Neural crest cell (in vitro differentiated cells): Measurements from ENCODE around the gene UNC79. TPM values are rescaled to one million over a fixed set of nuclear protein-coding genes. Genes with fewer than 3 reads are reported as not detected.

Source experiments
- DNase-seq: peaks from one replicate; pipeline ENCODE4 v3.0.0; 2021; ENCODE audit warnings: low read depth, mixed read lengths, low spot score
- H3K27ac Mint-ChIP-seq: one replicate; pipeline ENCODE4 v1.8.0; 2021; ENCODE audit warnings: mild to moderate bottlenecking, mixed read lengths; ENCODE audit not compliant: unreplicated experiment
- H3K27me3 Mint-ChIP-seq: 2 replicates; pipeline ENCODE4 v1.8.0; 2021; ENCODE audit warnings: low read depth, mild to moderate bottlenecking, mixed read lengths
- H3K36me3 Mint-ChIP-seq: 2 replicates; pipeline ENCODE4 v1.8.0; 2021; ENCODE audit warnings: low read depth, mild to moderate bottlenecking, mixed read lengths
- H3K4me1 Mint-ChIP-seq: 2 replicates; pipeline ENCODE4 v1.8.0; 2021; ENCODE audit warnings: mixed read lengths
- H3K4me3 Mint-ChIP-seq: one replicate; pipeline ENCODE4 v1.8.0; 2021; ENCODE audit warnings: mild to moderate bottlenecking, mixed read lengths
- H3K9me3 Mint-ChIP-seq: 2 replicates; pipeline ENCODE4 v1.8.0; 2021; ENCODE audit warnings: mixed read lengths
- total RNA-seq: library from RNA; stranded (reverse); gene quantifications from 2 replicates; pipeline ENCODE4 v1.2.1, GENCODE V29; 2021
- TF ChIP-seq, protein P1 (sequence below): fragments of 200-600 bp; sonication (generic); conservative IDR thresholded peaks from 2 replicates; pipeline ENCODE4 v1.5.0; 2021; ENCODE audit warnings: antibody characterized with exemption, mild to moderate bottlenecking

The UNC79 gene
- total RNA-seq, 1 donor from 2014 or later, result 2.2 TPM

DNA sequence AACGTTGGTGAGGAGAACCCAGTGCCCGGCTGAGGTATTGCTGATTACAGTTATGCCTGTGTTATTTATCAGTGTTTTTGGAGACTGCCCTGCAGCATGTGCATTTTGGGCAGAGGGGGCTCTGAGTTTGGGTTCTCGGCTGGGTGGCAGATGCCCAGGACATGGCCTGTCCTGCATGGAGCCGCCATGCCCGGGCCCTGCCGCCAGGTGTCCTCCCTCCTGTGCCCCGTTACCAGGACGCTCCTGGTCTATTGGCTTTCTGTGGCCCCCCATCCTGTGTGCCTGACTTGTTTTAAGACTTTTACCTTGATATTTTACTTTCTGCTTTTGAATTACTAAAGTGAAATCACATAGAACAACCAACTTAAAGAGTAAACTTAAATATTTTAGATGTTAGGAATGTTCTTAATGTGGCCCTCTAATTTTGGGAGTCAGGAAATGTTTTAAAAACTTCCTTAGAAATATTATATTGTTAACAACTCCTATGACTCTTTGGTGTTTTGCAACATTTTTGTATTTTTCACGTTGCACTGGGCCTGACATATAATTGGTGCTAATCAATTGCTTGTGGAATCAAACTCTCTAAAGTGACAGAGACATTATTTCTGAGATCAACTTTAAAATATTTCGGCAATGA is 305.8 kb downstream of the UNC79 start:
- no peaks in the 10 kb centered on the region for H3K36me3 Mint-ChIP-seq
- no peak for DNase-seq
- H3K4me1 Mint-ChIP-seq, result peaks cover 3% of the 10 kb centered on the region
- H3K4me3 Mint-ChIP-seq, result no peak overlapping the region
- H3K27ac Mint-ChIP-seq, result no peak overlapping the region
- no peaks in the 10 kb centered on the region for H3K9me3 Mint-ChIP-seq
- TF ChIP-seq, protein P1, sequence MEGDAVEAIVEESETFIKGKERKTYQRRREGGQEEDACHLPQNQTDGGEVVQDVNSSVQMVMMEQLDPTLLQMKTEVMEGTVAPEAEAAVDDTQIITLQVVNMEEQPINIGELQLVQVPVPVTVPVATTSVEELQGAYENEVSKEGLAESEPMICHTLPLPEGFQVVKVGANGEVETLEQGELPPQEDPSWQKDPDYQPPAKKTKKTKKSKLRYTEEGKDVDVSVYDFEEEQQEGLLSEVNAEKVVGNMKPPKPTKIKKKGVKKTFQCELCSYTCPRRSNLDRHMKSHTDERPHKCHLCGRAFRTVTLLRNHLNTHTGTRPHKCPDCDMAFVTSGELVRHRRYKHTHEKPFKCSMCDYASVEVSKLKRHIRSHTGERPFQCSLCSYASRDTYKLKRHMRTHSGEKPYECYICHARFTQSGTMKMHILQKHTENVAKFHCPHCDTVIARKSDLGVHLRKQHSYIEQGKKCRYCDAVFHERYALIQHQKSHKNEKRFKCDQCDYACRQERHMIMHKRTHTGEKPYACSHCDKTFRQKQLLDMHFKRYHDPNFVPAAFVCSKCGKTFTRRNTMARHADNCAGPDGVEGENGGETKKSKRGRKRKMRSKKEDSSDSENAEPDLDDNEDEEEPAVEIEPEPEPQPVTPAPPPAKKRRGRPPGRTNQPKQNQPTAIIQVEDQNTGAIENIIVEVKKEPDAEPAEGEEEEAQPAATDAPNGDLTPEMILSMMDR, result peak; percentile 49
- no peaks in the 10 kb centered on the region for H3K27me3 Mint-ChIP-seq

DNA sequence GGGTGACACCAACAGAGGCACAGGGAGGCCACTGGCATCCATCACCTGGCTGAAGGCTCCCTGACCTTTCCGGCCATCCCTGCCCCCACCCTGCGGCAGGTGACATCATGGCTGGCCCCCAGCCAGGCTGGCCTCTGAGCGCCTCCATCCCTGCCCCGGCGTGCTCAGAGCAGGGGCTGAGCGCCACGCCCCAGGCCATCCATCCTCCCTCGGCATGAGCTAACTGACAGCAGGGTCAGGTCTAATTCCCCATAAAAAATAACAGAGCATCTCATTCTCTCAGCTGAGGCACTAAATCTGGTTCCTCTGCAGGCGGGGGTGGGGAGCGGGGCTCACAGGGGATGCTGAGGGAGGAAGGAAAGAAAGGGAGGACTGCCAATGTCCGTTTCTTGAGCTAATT is 306.9 kb downstream of the UNC79 start:
- Mint-ChIP-seq H3K27me3 (no peaks in the 10 kb centered on the region), H3K9me3 (no peaks in the 10 kb centered on the region), H3K4me1 (peaks cover 5% of the 10 kb centered on the region), H3K4me3 (no peak overlapping the region), H3K36me3 (no peaks in the 10 kb centered on the region), H3K27ac (no peak overlapping the region)
- TF ChIP-seq, protein P1, result no peak
- no peak for DNase-seq

DNA sequence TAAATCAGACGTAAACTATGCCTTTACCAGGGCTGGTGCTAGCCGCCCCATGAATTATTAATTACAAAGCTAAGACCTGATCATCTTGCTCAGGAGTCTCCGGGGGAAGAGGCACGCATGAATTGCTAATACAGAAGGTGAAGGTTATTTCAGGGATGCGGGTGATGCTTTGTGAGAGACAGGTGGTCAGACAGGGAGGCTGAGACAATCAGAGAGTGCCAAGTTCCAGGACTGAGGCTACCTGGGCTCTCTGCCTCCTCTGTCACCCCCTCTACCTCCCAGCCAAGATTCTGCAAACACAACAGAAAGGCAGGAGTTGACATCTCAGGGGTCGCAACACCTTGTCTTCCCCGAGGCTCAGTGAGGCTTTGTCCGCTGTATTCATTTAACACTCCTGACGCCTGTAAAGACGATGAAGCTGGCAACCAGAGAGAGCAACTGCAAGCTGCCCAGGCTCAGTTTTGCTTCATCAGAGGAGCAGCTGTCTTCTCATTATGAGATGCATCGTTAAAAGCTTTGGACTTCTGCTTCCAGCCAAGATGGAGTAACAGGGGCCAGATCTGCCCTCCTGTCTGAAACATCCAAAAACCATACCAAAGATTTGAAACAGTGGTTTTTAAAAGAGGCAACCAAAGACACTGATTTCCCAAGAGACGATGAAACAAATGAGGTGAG is 311.0 kb downstream of the UNC79 start:
- Mint-ChIP-seq H3K4me3 (no peak overlapping the region), H3K9me3 (no peaks in the 10 kb centered on the region), H3K27me3 (no peaks in the 10 kb centered on the region), H3K27ac (no peak overlapping the region), H3K4me1 (peaks cover 29% of the 10 kb centered on the region), H3K36me3 (no peaks in the 10 kb centered on the region)
- TF ChIP-seq, protein P1, result no peak
- DNase-seq, result no peak

DNA sequence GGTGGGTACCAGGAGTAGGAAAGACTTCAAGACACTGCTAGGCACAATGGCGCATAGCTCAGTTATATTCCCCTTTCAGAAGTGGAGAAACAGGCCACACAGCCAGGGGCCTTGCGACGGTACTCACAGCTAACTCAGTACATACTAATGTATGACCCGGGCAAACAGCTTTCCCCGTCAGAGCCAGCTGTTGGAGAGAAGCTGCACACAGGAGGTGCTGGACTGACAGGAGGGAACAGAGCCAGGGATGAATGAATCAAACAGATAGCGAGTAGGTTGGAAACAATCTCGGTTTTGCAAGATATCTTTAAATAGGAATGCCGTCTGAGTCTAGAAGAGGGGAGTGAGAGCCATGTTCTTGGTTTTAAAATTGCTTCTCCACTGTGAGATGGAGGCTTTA is 312.0 kb downstream of the UNC79 start:
- no peak for DNase-seq
- H3K27me3 Mint-ChIP-seq, result no peaks in the 10 kb centered on the region
- H3K4me3 Mint-ChIP-seq, result no peak overlapping the region
- no peaks in the 10 kb centered on the region for H3K36me3 Mint-ChIP-seq
- H3K27ac Mint-ChIP-seq, result no peak overlapping the region
- H3K9me3 Mint-ChIP-seq, result no peaks in the 10 kb centered on the region
- TF ChIP-seq, protein P1, result no peak
- peaks cover 40% of the 10 kb centered on the region for H3K4me1 Mint-ChIP-seq

DNA sequence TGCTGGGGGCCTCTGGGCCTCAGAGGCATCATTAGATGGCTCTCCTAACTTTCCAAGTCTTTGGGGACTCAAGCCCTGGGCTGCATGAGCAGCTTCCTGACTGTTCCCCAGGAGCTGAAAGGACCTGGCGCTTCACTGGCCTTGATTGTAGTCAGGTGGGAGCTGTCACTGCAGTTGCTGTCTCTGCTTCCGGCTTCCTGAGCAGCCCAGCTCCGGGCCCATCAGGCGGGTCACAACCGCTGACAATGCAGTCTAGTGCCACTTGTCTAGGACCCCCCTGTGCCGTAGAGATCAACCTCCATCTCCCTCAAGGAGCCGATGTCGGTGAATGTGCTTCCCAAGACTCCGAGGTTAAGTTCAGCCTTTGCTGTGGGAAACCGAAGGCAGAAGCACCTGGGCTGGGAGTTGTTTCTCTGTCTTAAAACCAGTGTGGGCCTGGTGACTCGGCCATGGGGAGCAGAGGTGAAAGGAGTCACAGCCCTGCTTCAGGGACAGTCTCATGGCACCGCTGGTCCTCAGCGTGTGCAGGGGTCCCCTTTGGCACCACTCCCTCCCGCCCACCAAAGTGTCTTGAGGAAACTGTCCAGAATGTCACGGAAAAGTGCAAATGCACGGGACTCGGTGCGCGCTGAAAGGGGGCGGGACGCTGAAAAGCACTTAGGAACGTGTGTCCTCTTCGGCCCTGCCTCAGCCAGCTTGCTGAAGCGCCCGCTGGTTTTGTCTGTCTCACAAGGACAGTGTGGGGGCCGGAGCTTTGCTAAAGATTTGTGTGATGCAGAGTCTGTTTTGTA is 312.7 kb downstream of the UNC79 start:
- no peaks in the 10 kb centered on the region for H3K27me3 Mint-ChIP-seq

More for the DNA sequence above, 312.7 kb downstream of the UNC79 start:
- TF ChIP-seq, protein P1, result no peak
- Mint-ChIP-seq H3K4me1 (peaks cover 46% of the 10 kb centered on the region), H3K36me3 (no peaks in the 10 kb centered on the region), H3K9me3 (no peaks in the 10 kb centered on the region), H3K27ac (no peak overlapping the region), H3K4me3 (no peak overlapping the region)
- DNase-seq, result no peak
